GM12878 (cell line): ENCODE measurements around the gene CCL15. TPM values are rescaled to one million over a fixed set of nuclear protein-coding genes. Genes with fewer than 3 reads are reported as not detected.

ENCODE experiments used
- ATAC-seq: fragments of 200-7000 bp; cut with Tn5 transposase; 3 replicates; pipeline ENCODE4 v1.9.1; 2020; ENCODE audit warnings: mild to moderate bottlenecking, moderate library complexity
- BruUV-seq: library from RNA; stranded (reverse); fragments of 400-500 nt; replicated peaks from 2 replicates; lab custom pipeline; 2021; lab: Mats Ljungman, UMichigan
- CTCF ChIA-PET: fragments of 300-600 bp; sonication (Branson Sonifier 250); formaldehyde crosslinking; extraction: SDS; loops from one replicate; lab custom pipeline; 2021; ENCODE audit warnings: inconsistent platforms; lab: Yijun Ruan, JAX
- POLR2A ChIA-PET: fragments of 350-600 bp; formaldehyde crosslinking; extraction: SDS; loops from one replicate; lab custom pipeline; 2021; ENCODE audit warnings: inconsistent platforms; lab: Charles Lee
- RAD21 ChIA-PET: fragments of 300-600 bp; sonication (Branson Sonifier 250); formaldehyde crosslinking; loops from one replicate; lab custom pipeline; 2023; ENCODE audit warnings: antibody characterized with exemption; ENCODE audit not compliant: unreplicated experiment; lab: Charles Lee
- SMC1A ChIA-PET: fragments of 300-600 bp; sonication (Branson Sonifier 250); formaldehyde crosslinking; loops from one replicate; lab custom pipeline; 2023; ENCODE audit not compliant: unreplicated experiment, uncharacterized antibody; lab: Charles Lee
- DNase-seq: peaks from one replicate; pipeline ENCODE4 v3.0.0-alpha.2; 2011; ENCODE audit warnings: low read depth, low spot score
- FAIRE-seq: peaks from 3 replicates; lab custom pipeline; 2011; peaks lifted over from hg19 to GRCh38; lab: Jason Lieb, UNC
- H2AFZ ChIP-seq: 2 replicates; pipeline ENCODE4 v1.6.0; 2011; ENCODE audit warnings: low read depth, low read length, control low read depth; ENCODE audit not compliant: control insufficient read depth
- H3K27ac ChIP-seq: 2 replicates; pipeline ENCODE4 v1.5.1; 2011; ENCODE audit warnings: control low read depth; ENCODE audit not compliant: control insufficient read depth, insufficient read depth
- H3K27me3 ChIP-seq, 2 experiments: replicated peaks in 1 of 2; 2 replicates each; pipeline versions ENCODE4 v1.6.0 to v1.6.1; 2011; ENCODE audit warnings: low read length in 1 of 2; ENCODE audit not compliant: control insufficient read depth in 2 of 2, insufficient read depth in 2 of 2
- H3K36me3 ChIP-seq, 2 experiments: 2 replicates each; pipeline ENCODE4 v1.5.1; 2011; ENCODE audit warnings: low read length in 1 of 2; ENCODE audit not compliant: control insufficient read depth in 2 of 2, insufficient read depth in 2 of 2
- H3K4me1 ChIP-seq: 2 replicates; pipeline ENCODE4 v1.6.1; 2011; ENCODE audit warnings: mild to moderate bottlenecking, low read length, moderate library complexity, mixed read lengths; ENCODE audit not compliant: control insufficient read depth, insufficient read depth
- H3K4me2 ChIP-seq: 2 replicates; pipeline ENCODE4 v1.6.0; 2011; ENCODE audit warnings: control low read depth; ENCODE audit not compliant: control insufficient read depth, insufficient read depth
- H3K4me3 ChIP-seq: fragments of 200-600 bp; sonication (generic); 2 replicates; pipeline ENCODE4 v1.5.1; 2016
- H3K79me2 ChIP-seq: 2 replicates; pipeline ENCODE4 v1.6.0; 2011; ENCODE audit warnings: low read length; ENCODE audit not compliant: control insufficient read depth, insufficient read depth
- H3K9ac ChIP-seq: 2 replicates; pipeline ENCODE4 v1.8.0; 2011; ENCODE audit warnings: low read length, control low read depth, mixed read lengths; ENCODE audit not compliant: control insufficient read depth, insufficient read depth
- H3K9me3 ChIP-seq: replicated peaks from 3 replicates; pipeline ENCODE4 v1.5.1; 2011; ENCODE audit warnings: mild to moderate bottlenecking, low read length; ENCODE audit not compliant: control insufficient read depth, insufficient read depth
- H4K20me1 ChIP-seq: 2 replicates; pipeline ENCODE4 v1.6.0; 2011; ENCODE audit not compliant: control insufficient read depth, insufficient read depth
- CHD4 ChIP-seq: fragments of 200-600 bp; sonication (generic); IDR thresholded peaks from 2 replicates; pipeline ENCODE4 v1.6.1; 2016; ENCODE audit warnings: mild to moderate bottlenecking
- SMAD1 ChIP-seq: fragments of 450-650 bp; IDR thresholded peaks from 2 replicates; pipeline ENCODE4 v1.6.1; 2018; ENCODE audit warnings: mild to moderate bottlenecking, low read depth; ENCODE audit not compliant: partially characterized antibody
- SMAD5 ChIP-seq: IDR thresholded peaks from 2 replicates; pipeline ENCODE4 v1.6.1; 2016; ENCODE audit warnings: antibody characterized with exemption, low read depth
- YBX1 ChIP-seq: fragments of 450-650 bp; IDR thresholded peaks from 2 replicates; pipeline ENCODE4 v1.6.1; 2016; ENCODE audit warnings: antibody characterized with exemption
- WGBS: methylation state at CpG from one replicate; pipeline ENCODE4 v1.1.6; 2016; ENCODE audit warnings: low lambda C conversion rate; ENCODE audit not compliant: insufficient replicate concordance, insufficient coverage; ENCODE audit errors: missing lambda C conversion rate; 5-methylcytosine and 5-hydroxymethylcytosine counted together
- in situ Hi-C: fragments of 300-500 bp; cut with MboI; formaldehyde crosslinking; loops from 9 replicates; pipeline ENCODE4 v1.14.3; 2018; ENCODE audit warnings: mixed read lengths
- intact Hi-C: fragments of 100-400 bp; cut with micrococcal nuclease; formaldehyde crosslinking; loops from one replicate; pipeline ENCODE4 v1.14.2; 2022; ENCODE audit not compliant: unreplicated experiment
- polyA plus RNA-seq, 11 experiments: library from polyadenylated mRNA; depleted of rRNA in 4 of 11; unstranded in 6 of 11; stranded (reverse) in 5 of 11; fragments of >200 nt; fragmentation: Nextera tagmentation in 4 of 11; fragmentation: Illumina TruSeq in 1 of 11; extraction: Ambion mirVana in 4 of 11; extraction: Trizol in 1 of 11; gene quantifications; 1 replicate in 1 of 11; 2 replicates in 10 of 11; pipeline versions ENCODE4 v1.2.1 to v1.2.3, GENCODE V29; 2011 to 2016; ENCODE audit warnings: inconsistent platforms in 2 of 11, missing spikeins in 2 of 11, low read depth in 1 of 11
- total RNA-seq, 4 experiments: library from RNA; depleted of rRNA in 3 of 4; stranded (reverse); fragments of >200 nt in 3 of 4; fragmentation: Illumina TruSeq in 1 of 4; extraction: Trizol in 1 of 4; gene quantifications; 2 replicates each; pipeline versions ENCODE4 v1.2.1 to v1.2.3, GENCODE V29; 2013 to 2021
- TF ChIP-seq, protein P1 (sequence below): fragments of 450-650 bp; IDR thresholded peaks from 2 replicates; pipeline ENCODE4 v1.6.1; 2017; ENCODE audit warnings: antibody characterized with exemption, mild to moderate bottlenecking, moderate library complexity
- TF ChIP-seq, protein P2 (sequence below): fragments of 450-650 bp; conservative IDR thresholded peaks from 2 replicates; pipeline ENCODE4 v1.6.1; 2017; ENCODE audit warnings: mild to moderate bottlenecking, moderate library complexity

The CCL15 gene
- total and polyA plus RNA-seq, 10 of the 15 experiments (the other 5 are each of a cell fraction or from before 2014, with no cell fraction given), result 0.12 TPM; not detected in 9

DNA sequence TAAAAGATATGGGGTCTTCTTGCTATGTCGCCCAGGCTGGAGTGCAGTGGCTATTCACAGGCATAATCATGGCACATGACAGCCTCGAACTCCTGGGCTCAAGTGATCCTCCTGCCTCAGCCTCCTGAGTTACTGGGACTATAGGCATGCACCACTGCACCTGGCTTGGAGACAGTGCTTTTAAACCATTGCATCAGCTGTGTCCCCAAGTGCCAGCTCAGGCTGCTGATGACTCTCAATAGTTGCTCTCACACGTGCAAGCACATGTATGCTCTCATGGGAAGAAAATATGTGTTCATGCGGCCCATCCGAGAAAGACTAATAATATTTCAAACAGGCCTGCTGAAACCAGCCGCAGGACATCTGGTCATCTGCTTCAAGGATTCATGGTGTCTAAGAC lies 28.8 kb downstream of the CCL15 start:
- DNase-seq, result no peak
- Histone ChIP-seq H3K27me3 (no peaks in the 10 kb centered on the region), H4K20me1 (no peaks in the 10 kb centered on the region), H3K27ac (no peak overlapping the region), H3K79me2 (no peaks in the 10 kb centered on the region), H2AFZ (no peak overlapping the region), H3K9ac (no peak overlapping the region), H3K4me3 (no peak overlapping the region), H3K36me3 (no peaks in the 10 kb centered on the region), H3K4me2 (no peak overlapping the region), H3K4me1 (peaks cover 3% of the 10 kb centered on the region; the same call in 1 of the 2 replicates), H3K9me3 (no peaks in the 10 kb centered on the region)
- SMC1A ChIA-PET, result interaction anchor here (0.9 to 17.2 kb wide), 6 partner anchors 10 to 177 kb away, joined by 3 to 485 read pairs (median 7); no protein-coding TSS in a partner anchor
- in situ Hi-C loops (loop anchor here (5.0 kb wide), 3 partner anchors 100 to 515 kb away; partner anchors contain the start of gene ZNHIT3), intact Hi-C loops (no loop called here)
- TF ChIP-seq SMAD5 (no peak), YBX1 (no peak), SMAD1 (no peak), CHD4 (no peak)
- TF ChIP-seq, protein P1, sequence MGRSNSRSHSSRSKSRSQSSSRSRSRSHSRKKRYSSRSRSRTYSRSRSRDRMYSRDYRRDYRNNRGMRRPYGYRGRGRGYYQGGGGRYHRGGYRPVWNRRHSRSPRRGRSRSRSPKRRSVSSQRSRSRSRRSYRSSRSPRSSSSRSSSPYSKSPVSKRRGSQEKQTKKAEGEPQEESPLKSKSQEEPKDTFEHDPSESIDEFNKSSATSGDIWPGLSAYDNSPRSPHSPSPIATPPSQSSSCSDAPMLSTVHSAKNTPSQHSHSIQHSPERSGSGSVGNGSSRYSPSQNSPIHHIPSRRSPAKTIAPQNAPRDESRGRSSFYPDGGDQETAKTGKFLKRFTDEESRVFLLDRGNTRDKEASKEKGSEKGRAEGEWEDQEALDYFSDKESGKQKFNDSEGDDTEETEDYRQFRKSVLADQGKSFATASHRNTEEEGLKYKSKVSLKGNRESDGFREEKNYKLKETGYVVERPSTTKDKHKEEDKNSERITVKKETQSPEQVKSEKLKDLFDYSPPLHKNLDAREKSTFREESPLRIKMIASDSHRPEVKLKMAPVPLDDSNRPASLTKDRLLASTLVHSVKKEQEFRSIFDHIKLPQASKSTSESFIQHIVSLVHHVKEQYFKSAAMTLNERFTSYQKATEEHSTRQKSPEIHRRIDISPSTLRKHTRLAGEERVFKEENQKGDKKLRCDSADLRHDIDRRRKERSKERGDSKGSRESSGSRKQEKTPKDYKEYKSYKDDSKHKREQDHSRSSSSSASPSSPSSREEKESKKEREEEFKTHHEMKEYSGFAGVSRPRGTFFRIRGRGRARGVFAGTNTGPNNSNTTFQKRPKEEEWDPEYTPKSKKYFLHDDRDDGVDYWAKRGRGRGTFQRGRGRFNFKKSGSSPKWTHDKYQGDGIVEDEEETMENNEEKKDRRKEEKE, result no peak
- TF ChIP-seq, protein P2, sequence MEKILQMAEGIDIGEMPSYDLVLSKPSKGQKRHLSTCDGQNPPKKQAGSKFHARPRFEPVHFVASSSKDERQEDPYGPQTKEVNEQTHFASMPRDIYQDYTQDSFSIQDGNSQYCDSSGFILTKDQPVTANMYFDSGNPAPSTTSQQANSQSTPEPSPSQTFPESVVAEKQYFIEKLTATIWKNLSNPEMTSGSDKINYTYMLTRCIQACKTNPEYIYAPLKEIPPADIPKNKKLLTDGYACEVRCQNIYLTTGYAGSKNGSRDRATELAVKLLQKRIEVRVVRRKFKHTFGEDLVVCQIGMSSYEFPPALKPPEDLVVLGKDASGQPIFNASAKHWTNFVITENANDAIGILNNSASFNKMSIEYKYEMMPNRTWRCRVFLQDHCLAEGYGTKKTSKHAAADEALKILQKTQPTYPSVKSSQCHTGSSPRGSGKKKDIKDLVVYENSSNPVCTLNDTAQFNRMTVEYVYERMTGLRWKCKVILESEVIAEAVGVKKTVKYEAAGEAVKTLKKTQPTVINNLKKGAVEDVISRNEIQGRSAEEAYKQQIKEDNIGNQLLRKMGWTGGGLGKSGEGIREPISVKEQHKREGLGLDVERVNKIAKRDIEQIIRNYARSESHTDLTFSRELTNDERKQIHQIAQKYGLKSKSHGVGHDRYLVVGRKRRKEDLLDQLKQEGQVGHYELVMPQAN, result no peak
- RAD21 ChIA-PET, result interaction anchor here (1.0 to 17.2 kb wide), 5 partner anchors 10 to 176 kb away, joined by 3 to 342 read pairs (median 19); no protein-coding TSS in a partner anchor
- no TSS peak for BruUV-seq
- no peak for FAIRE-seq
- 68% methylated on average over 6 of the region's 6 CpGs for WGBS
- CTCF ChIA-PET, result interaction anchor here (1.0 to 19.0 kb wide), 8 partner anchors 9 to 513 kb away, joined by 3 to 622 read pairs (median 6); partner anchors contain the start of gene CCL16
- POLR2A ChIA-PET, result interaction anchor here (1.0 kb wide), 1 partner anchor 11 kb away, joined by 5 read pairs; no protein-coding TSS in a partner anchor
- ATAC-seq, result no peak
